HG03575 (cell line): ENCODE data around the gene RAB42.
"Not testable (repeated sequence)": the region's sequence is repeated elsewhere in the genome, so short reads cannot be mapped to it uniquely, and the experiment has no call there.

Experiments
- ATAC-seq: cut with Tn5 transposase; IDR thresholded peaks from one replicate; pipeline ENCODE4 v1.9.1; 2021; ENCODE audit not compliant: unreplicated experiment, insufficient number of reproducible peaks, low FRiP score; ENCODE audit errors: extremely low read depth

The RAB42 gene

DNA sequence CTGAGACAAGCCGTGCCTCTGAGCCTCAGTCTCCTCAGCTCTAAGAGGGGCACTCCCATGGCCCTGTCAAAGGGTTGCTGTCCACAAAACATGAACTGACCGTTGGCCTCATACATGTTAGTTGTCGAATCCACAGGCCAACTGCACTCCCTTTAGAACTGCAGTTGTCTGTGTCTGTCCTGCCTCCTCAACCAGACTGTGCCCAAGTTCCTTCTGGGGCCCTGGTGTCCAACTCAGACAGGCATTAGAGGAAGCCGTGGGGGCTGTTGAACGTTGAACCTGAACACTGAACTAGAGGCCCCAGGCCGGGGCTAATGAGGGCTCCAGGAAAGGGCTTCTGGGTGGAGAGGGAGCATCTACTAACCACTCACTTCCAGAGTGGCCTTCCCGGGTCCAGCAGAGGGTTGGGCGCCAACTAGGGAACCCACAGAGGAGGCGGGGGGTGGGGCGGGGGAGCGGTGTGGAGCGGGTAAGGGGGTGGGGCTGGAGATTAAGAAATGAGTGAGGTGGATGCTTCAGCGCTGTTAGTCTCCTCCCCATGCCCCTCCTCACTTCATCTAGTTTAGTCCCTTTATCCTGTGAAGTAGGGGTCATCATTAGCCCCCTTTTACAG, at the start of gene RAB42:
Gene RAB42 (plus strand): TSS at position 558 of the 613 bp plus-strand sequence. CDS start 247 bp downstream, outside the sequence.
- ATAC-seq, result no peak

GRCh38 chr1:28545246-28545628, 46.8 kb upstream of the RAB42 start:
- ATAC-seq, result no peak

- ATAC-seq, result no peak
These were observed 43.7 kb upstream of the RAB42 start for GRCh38 chr1:28548318-28548717.

GRCh38 chr1:28551381-28551780, 40.7 kb upstream of the RAB42 start:
- no peak for ATAC-seq

- ATAC-seq, result no peak
These were observed 39.1 kb upstream of the RAB42 start, which contains the start of gene TRNAU1AP for GRCh38 chr1:28552758-28553663. Gene TRNAU1AP, plus strand, starts transcription at chr1:28553085. Its CDS starts 26 bp downstream, at chr1:28553111.

GRCh38 chr1:28560886-28561285, 31.2 kb upstream of the RAB42 start:
- ATAC-seq, result no peak

- ATAC-seq, result no peak
These were observed 27.8 kb upstream of the RAB42 start for GRCh38 chr1:28564310-28564709.

DNA sequence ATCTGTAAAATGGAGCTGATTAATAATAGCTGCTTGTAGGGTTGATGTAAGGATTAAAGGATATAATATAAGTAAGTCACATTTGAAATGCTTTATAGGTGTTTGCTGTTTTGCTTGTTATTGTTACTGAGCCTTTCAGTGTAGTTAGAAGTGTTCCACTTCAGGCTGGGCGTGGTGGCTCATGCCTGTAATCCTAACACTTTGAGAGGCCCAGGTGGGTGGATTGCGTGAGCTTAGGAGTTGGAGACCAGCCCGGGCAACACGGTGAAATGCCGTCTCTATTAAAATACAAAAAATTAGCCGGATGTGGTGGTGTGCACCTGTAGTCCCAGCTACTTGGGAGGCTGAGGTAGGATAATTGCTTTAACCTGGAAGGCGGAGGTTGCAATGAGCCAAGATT, 27.0 kb upstream of the RAB42 start:
- ATAC-seq, result no peak

- ATAC-seq, result no peak
These were observed 26.3 kb upstream of the RAB42 start for GRCh38 chr1:28565726-28566125.

GRCh38 chr1:28566931-28567330, 25.1 kb upstream of the RAB42 start:
- ATAC-seq, result no peak

GRCh38 chr1:28571911-28572310, 20.2 kb upstream of the RAB42 start:
- no peak for ATAC-seq

DNA sequence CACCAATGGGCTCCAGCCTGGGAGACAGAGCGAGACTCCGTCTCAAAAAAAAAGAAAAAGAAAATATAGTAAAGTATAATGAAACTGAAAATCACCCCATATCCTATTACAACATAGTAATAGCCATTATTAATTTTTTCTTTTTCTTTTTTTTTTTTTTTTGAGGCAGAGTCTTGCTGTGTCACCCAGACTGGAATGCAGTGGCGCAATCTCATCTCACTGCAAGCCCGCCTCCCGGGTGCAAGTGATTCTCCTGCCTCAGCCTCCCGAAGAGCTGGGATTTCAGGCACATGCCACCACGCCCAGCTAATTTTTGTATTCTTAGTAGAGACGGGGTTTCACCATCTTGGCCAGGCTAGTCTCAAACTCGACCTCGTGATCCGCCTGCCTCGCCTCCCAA, 19.2 kb upstream of the RAB42 start:
- ATAC-seq, result not testable (repeated sequence)

GRCh38 chr1:28573564-28573963, 18.5 kb upstream of the RAB42 start:
- ATAC-seq, result no peak

DNA sequence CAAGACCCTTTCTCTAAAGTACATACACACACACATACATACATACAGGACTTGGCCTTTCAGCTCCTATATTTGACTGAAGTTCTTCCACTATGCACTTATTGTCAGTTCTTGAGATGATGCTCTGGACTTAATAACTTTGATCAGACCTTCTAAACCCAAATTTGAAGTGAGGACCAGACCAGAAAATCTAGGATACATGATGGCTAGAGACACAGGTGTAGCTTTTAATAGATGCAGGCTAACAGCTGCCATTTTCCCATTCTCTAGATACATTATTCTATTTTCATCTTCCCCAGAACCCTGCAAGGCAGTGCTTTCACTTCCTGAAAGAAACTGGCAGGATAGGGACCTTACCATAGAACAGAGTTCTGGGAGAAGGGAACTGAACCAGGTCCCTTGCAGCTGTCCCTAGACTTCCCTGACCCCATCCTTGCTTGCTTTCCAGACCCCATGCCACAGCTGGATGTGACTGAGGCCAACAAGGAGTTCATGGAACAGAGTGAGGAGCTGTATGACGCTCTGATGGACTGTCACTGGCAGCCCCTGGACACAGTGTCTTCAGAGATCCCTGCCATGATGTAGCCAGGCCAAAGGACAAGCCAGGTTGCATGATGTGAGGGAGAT, 14.9 kb upstream of the RAB42 start:
- ATAC-seq, result no peak

GRCh38 chr1:28577738-28578536, 14.1 kb upstream of the RAB42 start:
- ATAC-seq, result no peak

DNA sequence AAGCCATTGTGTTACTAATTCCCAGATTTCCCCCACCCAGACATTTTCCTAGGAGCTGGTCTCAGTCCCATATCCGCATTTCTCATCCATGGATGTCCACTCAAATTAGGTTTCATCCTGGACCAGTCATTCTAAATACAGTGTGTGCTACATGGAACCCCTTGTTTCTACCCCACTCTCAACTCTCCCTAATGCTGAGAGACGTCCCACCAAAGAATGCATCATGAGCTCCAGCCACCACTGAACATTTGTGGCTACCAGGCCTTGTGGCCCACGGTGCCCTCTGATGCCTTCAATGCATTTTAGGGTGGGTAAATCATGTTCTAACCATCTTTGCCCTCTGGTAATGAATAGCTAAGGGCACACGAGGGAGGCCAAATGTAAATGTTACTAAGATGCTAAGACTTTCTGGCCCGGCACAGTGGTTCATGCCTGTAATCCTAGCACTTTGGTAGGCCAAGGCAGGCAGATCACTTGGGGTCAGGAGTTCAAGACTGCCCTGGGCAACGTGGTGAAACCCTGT, 13.3 kb upstream of the RAB42 start:
- ATAC-seq, result no peak

DNA sequence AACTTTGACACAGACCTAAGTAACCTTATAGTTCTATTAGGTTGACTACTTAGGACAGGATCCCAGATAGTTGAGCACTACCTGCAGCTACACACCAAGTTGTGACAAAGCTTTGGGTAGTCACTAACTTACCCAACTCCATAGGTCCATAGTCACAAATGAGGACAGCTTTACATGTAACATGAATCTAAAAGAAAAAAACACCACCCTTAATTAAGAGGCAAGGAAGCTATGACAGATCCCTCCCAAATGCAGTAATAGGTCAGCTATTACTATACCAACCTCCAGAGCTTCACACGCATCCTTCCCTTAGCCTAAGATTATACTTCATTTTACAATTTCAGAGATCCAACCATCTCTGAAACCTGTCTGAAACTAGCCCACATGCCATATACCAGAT, 12.7 kb upstream of the RAB42 start:
- no peak for ATAC-seq

GRCh38 chr1:28580722-28581530, 11.1 kb upstream of the RAB42 start:
- ATAC-seq, result no peak
